ENCODE measurements around the gene TNFAIP6.

- TF ChIP-seq GATA2 (IDR thresholded peaks at IDR 0.05; ENCODE audit: low read depth, low read length) = no peak
- TF ChIP-seq GATA3 (IDR thresholded peaks at IDR 0.05; ENCODE audit: low read depth, low read length) = no peak
Measured at GRCh38 chr2:151401149-151401548, 43.8 kb downstream of the TNFAIP6 start.

Data from SH-SY5Y (cell line).